GM21381 (cell line): Measurements from ENCODE around the gene IPO7.

Experiments used
- ATAC-seq: cut with Tn5 transposase; IDR thresholded peaks from one replicate; pipeline ENCODE4 v1.9.1; 2021; ENCODE audit warnings: mild to moderate bottlenecking, moderate library complexity; ENCODE audit not compliant: unreplicated experiment

IPO7 gene

GRCh38 chr11:9489080-9489765, 104.8 kb downstream of the IPO7 start:
- ATAC-seq: no peak

- no peak for ATAC-seq
Measured at GRCh38 chr11:9490376-9490775, 105.9 kb downstream of the IPO7 start.

GRCh38 chr11:9493492-9493891, 109.0 kb downstream of the IPO7 start:
- ATAC-seq: no peak

- no peak for ATAC-seq
Measured at GRCh38 chr11:9494316-9494715, 109.9 kb downstream of the IPO7 start.

- no peak for ATAC-seq
Measured at GRCh38 chr11:9495803-9496514, 111.5 kb downstream of the IPO7 start.
